Activated B cell treated with CpG ODN at 0.5 μM for 24 hours (primary cell): ENCODE measurements around the gene OR52H1. TPM values are rescaled to one million over a fixed set of nuclear protein-coding genes. Genes with fewer than 3 reads are reported as not detected.

Experiments used
- ATAC-seq: fragments of 200-7000 bp; cut with Tn5 transposase; one replicate; pipeline ENCODE4 v1.10.0; 2021; ENCODE audit warnings: low read depth, mild to moderate bottlenecking, moderate library complexity
- CTCF ChIA-PET: fragments of 350-600 bp; sonication (Branson Sonifier 250); formaldehyde crosslinking; loops from one replicate; lab custom pipeline; 2021; ENCODE audit warnings: antibody characterized with exemption; lab: Charles Lee
- POLR2A ChIA-PET: fragments of 350-600 bp; sonication (Branson Sonifier 250); formaldehyde crosslinking; loops from one replicate; lab custom pipeline; 2021; ENCODE audit warnings: antibody characterized with exemption; lab: Charles Lee
- DNase-seq: peaks from one replicate; pipeline ENCODE4 v3.0.0; 2022
- H3K27ac Mint-ChIP-seq: one replicate; pipeline ENCODE4 v1.8.0; 2020; ENCODE audit warnings: mixed read lengths
- H3K27me3 Mint-ChIP-seq: one replicate; pipeline ENCODE4 v1.8.0; 2021; ENCODE audit warnings: mixed read lengths
- H3K36me3 Mint-ChIP-seq: one replicate; pipeline ENCODE4 v1.8.0; 2021; ENCODE audit warnings: low read depth, mixed read lengths
- H3K4me1 Mint-ChIP-seq: one replicate; pipeline ENCODE4 v1.8.0; 2021; ENCODE audit warnings: mixed read lengths
- H3K4me3 Mint-ChIP-seq: one replicate; pipeline ENCODE4 v1.8.0; 2020; ENCODE audit warnings: mild to moderate bottlenecking, mixed read lengths
- H3K9me3 Mint-ChIP-seq: one replicate; pipeline ENCODE4 v1.8.0; 2020; ENCODE audit warnings: mixed read lengths
- intact Hi-C: fragments of 100-400 bp; cut with micrococcal nuclease; formaldehyde crosslinking; loops from one replicate; pipeline ENCODE4 v1.15.1; 2024
- total RNA-seq: library from RNA; stranded (reverse); gene quantifications from 2 replicates; pipeline ENCODE4 v1.2.3, GENCODE V29; 2022
- TF ChIP-seq, protein P1 (sequence below): fragments of 200-600 bp; IDR thresholded peaks from one replicate; pipeline ENCODE4 v1.8.0; 2022; ENCODE audit warnings: antibody characterized with exemption, mild to moderate bottlenecking

OR52H1 gene
- total RNA-seq, 1 donor from 2014 or later: 0.22 TPM

DNA sequence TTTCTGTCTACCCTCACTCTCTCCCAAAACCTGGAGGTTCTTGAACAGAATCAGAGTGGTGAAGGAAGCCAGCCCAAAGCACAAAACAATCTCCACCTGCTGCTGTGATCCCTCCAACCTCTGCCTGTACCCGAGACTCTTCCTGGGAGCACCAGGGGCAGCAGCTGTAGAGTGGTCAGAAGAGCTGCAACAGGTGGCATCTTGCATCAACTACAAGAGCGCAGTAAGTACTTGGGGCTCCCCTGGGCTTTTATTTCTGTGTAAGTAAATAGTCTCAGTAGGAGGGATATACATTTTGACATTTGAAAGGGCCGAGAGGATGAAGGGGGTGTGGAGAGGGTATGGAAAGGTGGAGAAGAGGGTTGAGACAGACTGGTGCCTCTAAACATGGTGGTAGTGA is 23.6 kb downstream of the OR52H1 start:
- peaks cover 3% of the 10 kb centered on the region for H3K27me3 Mint-ChIP-seq
- ATAC-seq (no peak), DNase-seq (no peak)
- H3K9me3 Mint-ChIP-seq: no peaks in the 10 kb centered on the region
- H3K36me3 Mint-ChIP-seq: no peaks in the 10 kb centered on the region
- intact Hi-C loops: no loop called here
- no peaks in the 10 kb centered on the region for H3K4me1 Mint-ChIP-seq
- no peak overlapping the region for H3K27ac Mint-ChIP-seq
- POLR2A ChIA-PET: no interaction called here
- CTCF ChIA-PET: no interaction called here
- TF ChIP-seq, protein P1, sequence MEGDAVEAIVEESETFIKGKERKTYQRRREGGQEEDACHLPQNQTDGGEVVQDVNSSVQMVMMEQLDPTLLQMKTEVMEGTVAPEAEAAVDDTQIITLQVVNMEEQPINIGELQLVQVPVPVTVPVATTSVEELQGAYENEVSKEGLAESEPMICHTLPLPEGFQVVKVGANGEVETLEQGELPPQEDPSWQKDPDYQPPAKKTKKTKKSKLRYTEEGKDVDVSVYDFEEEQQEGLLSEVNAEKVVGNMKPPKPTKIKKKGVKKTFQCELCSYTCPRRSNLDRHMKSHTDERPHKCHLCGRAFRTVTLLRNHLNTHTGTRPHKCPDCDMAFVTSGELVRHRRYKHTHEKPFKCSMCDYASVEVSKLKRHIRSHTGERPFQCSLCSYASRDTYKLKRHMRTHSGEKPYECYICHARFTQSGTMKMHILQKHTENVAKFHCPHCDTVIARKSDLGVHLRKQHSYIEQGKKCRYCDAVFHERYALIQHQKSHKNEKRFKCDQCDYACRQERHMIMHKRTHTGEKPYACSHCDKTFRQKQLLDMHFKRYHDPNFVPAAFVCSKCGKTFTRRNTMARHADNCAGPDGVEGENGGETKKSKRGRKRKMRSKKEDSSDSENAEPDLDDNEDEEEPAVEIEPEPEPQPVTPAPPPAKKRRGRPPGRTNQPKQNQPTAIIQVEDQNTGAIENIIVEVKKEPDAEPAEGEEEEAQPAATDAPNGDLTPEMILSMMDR: no peak
- no peak overlapping the region for H3K4me3 Mint-ChIP-seq

DNA sequence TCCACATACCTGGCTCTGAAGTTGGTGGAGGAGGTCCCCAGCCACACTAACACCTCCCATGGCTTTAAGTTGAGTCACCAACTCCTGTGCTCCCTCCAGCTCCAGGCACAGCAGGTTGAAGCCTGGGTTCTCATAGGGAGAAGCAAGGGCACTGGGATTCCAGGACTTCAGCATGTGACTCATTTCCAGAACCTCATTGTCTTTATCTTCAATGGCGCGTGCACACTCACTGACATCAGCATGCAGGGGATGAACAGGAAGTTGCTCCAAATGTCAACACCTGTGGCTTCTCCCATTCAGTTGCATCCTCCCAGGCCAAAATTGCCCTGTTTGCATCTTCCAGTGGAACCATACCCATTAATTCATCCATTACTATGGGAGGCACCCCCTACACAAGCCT is 26.0 kb downstream of the OR52H1 start:
- ATAC-seq (no peak), DNase-seq (no peak)
- Mint-ChIP-seq H3K27ac (no peak overlapping the region), H3K36me3 (no peaks in the 10 kb centered on the region), H3K27me3 (peaks cover 3% of the 10 kb centered on the region), H3K9me3 (no peaks in the 10 kb centered on the region), H3K4me3 (no peak overlapping the region), H3K4me1 (no peaks in the 10 kb centered on the region)
- ChIA-PET POLR2A (no interaction called here), CTCF (no interaction called here)
- intact Hi-C loops: no loop called here
- TF ChIP-seq, protein P1: no peak

DNA sequence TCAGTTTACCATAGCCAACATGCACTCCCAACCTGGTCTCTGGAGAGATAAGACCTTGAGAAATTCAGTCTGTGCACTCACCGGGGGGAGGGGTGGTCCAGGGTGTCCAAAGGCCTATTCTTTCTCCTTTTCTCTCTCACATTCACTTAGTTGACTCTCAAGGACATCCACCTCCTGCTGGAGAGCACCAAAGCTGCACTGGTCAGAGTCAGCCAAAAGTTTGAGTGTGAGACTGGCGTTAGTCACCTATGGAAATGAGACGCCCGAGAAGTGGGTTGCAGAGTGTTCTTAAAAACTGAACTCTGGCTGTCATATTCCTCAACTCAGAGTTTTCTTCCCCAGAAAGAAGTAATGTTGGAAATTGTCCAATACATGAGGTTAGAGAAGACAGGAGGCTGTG is 26.8 kb downstream of the OR52H1 start:
- Mint-ChIP-seq H3K4me3 (no peak overlapping the region), H3K4me1 (no peaks in the 10 kb centered on the region), H3K36me3 (no peaks in the 10 kb centered on the region), H3K27me3 (peaks cover 3% of the 10 kb centered on the region), H3K9me3 (no peaks in the 10 kb centered on the region), H3K27ac (no peak overlapping the region)
- CTCF ChIA-PET: no interaction called here
- ATAC-seq: no peak
- intact Hi-C loops: no loop called here
- POLR2A ChIA-PET: no interaction called here
- TF ChIP-seq, protein P1: no peak
- DNase-seq: no peak

DNA sequence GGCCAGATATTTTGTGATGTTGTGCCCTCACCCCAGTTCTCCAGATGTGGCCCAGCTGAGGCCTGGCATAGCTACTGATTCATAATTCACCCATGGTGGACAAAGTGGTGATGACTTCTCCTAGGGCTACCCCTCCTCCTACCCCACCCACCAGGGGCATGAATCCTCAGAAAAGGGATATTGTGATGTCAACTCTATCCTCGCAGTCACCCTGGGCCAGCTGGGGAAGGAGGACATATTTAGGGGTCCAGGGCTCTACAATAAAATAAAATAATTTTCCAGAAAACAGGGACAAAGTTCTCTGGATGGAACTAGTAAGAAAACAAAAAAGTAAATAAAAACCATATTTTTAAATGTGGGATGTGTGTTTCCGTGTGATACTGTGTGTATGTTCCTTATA is 31.7 kb downstream of the OR52H1 start, which contains the start of gene UBQLNL:
UBQLNL (minus strand) TSS at position 101 of the 400 bp plus-strand sequence. CDS start 258 bp downstream, outside the sequence.
- no peak for ATAC-seq
- Mint-ChIP-seq H3K4me1 (no peaks in the 10 kb centered on the region), H3K9me3 (no peaks in the 10 kb centered on the region), H3K4me3 (no peak within 1 kb of the TSS), H3K27ac (no peak within 1 kb of the TSS), H3K36me3 (no peaks in the 10 kb centered on the region), H3K27me3 (no peaks in the 10 kb centered on the region)
- CTCF ChIA-PET: no interaction called here
- intact Hi-C loops: no loop called here
- no peak for DNase-seq
- POLR2A ChIA-PET: no interaction called here
- TF ChIP-seq, protein P1: no peak

DNA sequence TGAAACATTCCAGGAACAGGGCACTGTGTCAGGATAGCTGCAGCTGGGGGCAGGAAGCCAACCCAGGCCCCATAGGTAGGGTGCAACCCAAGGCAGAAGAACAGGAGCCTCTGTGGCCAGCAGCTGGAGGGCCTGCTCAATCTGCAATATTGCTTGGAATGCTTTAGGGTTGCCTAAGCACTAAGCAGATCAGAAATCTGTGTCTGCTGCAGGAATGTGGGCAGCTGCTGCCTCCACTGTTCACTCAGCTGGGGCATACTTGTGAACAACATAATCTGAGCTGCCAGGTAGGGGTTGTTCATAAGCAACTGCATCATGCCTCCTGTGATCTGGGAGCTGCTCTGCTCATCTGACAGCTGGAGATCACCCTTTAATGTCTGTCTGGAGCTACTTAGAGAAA is 33.5 kb downstream of the OR52H1 start:
- no peak overlapping the region for H3K4me3 Mint-ChIP-seq
- ChIA-PET POLR2A (no interaction called here), CTCF (no interaction called here)
- no peak overlapping the region for H3K27ac Mint-ChIP-seq
- ATAC-seq: no peak
- intact Hi-C loops: no loop called here
- H3K36me3 Mint-ChIP-seq: no peaks in the 10 kb centered on the region
- DNase-seq: no peak
- H3K27me3 Mint-ChIP-seq: no peaks in the 10 kb centered on the region
- H3K9me3 Mint-ChIP-seq: no peaks in the 10 kb centered on the region
- TF ChIP-seq, protein P1: no peak
- H3K4me1 Mint-ChIP-seq: no peaks in the 10 kb centered on the region
